OCI-LY7 (cell line): Measurements from ENCODE around the gene FUBP3.

Experiments used
- CTCF ChIP-seq: fragments of 200-600 bp; sonication (generic); conservative IDR thresholded peaks from 2 replicates; pipeline ENCODE4 v1.5.1; 2014; ENCODE audit warnings: mild to moderate bottlenecking, antibody characterized with exemption, low read length, moderate library complexity, mixed read lengths
- EZH2phosphoT487 ChIP-seq: fragments of 200-600 bp; sonication (generic); IDR thresholded peaks from 2 replicates; pipeline ENCODE4 v1.6.1; 2018; ENCODE audit warnings: low read depth, borderline replicate concordance, mild to moderate bottlenecking, mixed run types, antibody characterized with exemption, low read length, moderate library complexity, mixed read lengths

GRCh38 chr9:130556396-130557076 lies 22.8 kb upstream of the FUBP3 start:
- TF ChIP-seq CTCF: no peak
- no peak for TF ChIP-seq EZH2phosphoT487
